Left colon (tissue), 2 donors: ENCODE results near the gene GNAT3. TPM values are rescaled to one million over a fixed set of nuclear protein-coding genes. Genes with fewer than 3 reads are reported as not detected.

Experiments used
- ATAC-seq: fragments of 200-7000 bp; cut with Tn5 transposase; one replicate; pipeline ENCODE4 v1.9.1; 2020; ENCODE audit warnings: mild to moderate bottlenecking, moderate library complexity
- DNase-seq, 2 donors: peaks; one replicate each; pipeline ENCODE4 v3.0.0-alpha.2; 2020
- intact Hi-C, 2 donors: fragments of 100-400 bp; cut with DNase I in 1 of 2; cut with micrococcal nuclease in 1 of 2; formaldehyde crosslinking; loops; one replicate each; pipeline versions ENCODE4 v1.11.2 to v1.14.0; 2022; cut with DNase I, micrococcal nuclease
- total RNA-seq, 2 donors: library from RNA; stranded (reverse); fragmentation: NEBNext Ultra II Directional; extraction: Animal tissue kit (Norgen Biotek cat#: 25700); gene quantifications; one replicate each; pipeline ENCODE4 v1.2.1, GENCODE V29; 2021
- donor health status: DM: no; HTN: no; CAD: no.
- donor health status: DM: yes; HTN: yes; CAD: no.

GNAT3 gene
- total RNA-seq, 2 donors from 2014 or later: not detected

- intact Hi-C loops: no loop called here
- ATAC-seq (no peak), DNase-seq (no peak)
These were observed 3.4 kb downstream of the GNAT3 start for GRCh38 chr7:80508440-80508839.

GRCh38 chr7:80505900-80506500, 5.9 kb downstream of the GNAT3 start:
- ATAC-seq: no peak
- intact Hi-C loops: no loop called here
- no peak for DNase-seq

DNA sequence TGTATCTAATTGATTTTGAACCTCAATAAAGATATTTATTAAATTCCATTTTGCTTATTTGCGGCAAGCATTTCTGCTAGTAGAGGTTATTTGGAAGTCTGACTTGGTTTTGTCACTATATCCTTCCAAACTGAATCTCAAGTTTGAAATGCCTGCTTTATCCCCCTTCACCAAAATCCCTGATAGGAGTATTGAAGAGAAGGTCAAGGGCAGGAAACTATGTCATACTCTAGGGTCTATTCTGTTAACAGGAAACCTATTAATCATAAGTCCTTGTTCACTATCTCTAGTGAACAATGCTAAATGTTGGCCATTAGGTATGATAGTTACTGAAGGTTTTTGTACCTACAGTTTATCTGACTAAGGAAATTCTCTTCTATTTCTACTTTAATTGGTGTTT, 11.5 kb downstream of the GNAT3 start:
- DNase-seq (no peak), ATAC-seq (no peak)
- intact Hi-C loops: no loop called here

- ATAC-seq (no peak), DNase-seq (peak in 1 of 2 donors; percentile 26)
- intact Hi-C loops: no loop called here
These were observed 12.4 kb downstream of the GNAT3 start for GRCh38 chr7:80499350-80499953.

DNA sequence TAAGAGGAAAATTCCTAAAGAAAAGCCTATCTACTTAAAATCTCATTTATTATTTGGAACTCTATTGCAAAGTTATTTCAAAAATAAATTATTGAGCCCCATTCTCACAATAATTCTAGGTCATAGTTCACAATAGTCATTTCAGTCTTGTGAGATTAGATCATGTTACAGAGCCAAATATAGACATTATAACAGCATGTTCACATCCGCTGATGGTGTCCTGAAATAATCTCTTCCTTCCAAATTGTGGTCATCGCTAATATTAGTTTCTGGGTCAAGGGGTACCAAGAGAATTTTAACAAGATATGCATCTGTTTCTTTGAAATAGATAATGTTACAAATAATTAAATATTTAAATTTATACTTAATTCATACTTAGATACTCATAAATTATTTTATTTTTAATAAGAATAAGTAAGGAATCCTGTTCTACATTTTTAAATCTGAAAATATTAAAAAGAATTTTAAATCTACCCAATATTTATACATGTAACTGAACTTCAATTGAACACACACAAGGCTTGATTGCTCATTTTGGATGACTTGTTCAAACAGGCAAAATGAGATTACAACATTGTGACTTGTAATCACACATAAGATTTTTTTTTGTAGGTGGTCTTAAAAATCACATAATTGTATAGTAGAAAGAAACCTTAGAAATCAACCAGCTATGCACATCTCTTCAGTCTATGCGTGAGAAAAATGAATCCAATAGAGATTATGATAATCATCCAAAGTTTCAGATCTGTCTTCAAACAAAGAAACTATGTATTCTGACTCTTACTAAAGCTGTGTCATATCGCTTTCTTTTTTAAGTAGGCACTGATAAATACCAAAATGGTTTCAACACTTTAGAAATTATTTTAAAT, 13.1 kb downstream of the GNAT3 start:
- intact Hi-C loops: no loop called here
- DNase-seq (no peak), ATAC-seq (no peak)

GRCh38 chr7:80496586-80496985, 15.3 kb downstream of the GNAT3 start:
- intact Hi-C loops: no loop called here
- no peak for ATAC-seq
- DNase-seq: no peak

DNA sequence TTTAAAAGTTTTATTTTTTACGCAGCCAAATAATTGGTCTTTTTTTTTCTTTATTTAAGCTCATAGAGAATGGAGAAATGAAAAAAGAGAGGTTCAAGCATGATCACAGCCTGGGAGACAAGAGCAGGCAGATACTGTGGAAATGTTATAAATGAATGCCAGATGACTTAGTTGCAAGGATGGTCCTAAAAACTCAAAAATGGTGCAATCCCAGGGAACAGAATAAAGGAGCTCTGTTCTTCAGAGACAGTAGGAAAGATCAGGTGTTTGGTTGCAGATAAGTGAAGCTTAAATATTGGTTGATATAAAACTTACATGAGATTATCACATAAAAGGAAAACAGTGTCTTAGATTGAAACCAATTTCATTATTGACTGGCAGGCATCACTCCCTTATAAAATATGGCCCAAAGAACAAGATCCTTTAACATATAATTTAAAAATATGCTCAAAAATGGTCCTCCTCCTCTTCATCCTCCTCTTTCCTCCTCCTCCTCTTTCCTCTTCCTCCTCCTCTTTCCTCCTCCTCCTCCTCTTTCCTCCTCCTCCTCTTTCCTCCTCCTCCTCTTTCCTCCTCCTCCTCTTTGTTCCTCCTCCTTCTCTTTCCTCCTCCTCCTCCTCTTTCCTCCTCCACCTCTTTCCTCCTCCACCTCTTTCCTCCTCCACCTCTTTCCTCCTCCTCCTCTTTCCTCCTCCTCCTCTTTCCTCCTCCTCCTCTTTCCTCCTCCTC, 18.6 kb downstream of the GNAT3 start:
- ATAC-seq: no peak
- intact Hi-C loops: no loop called here
- no peak for DNase-seq

GRCh38 chr7:80491462-80491861, 20.4 kb downstream of the GNAT3 start:
- intact Hi-C loops: no loop called here
- DNase-seq (no peak), ATAC-seq (no peak)

DNA sequence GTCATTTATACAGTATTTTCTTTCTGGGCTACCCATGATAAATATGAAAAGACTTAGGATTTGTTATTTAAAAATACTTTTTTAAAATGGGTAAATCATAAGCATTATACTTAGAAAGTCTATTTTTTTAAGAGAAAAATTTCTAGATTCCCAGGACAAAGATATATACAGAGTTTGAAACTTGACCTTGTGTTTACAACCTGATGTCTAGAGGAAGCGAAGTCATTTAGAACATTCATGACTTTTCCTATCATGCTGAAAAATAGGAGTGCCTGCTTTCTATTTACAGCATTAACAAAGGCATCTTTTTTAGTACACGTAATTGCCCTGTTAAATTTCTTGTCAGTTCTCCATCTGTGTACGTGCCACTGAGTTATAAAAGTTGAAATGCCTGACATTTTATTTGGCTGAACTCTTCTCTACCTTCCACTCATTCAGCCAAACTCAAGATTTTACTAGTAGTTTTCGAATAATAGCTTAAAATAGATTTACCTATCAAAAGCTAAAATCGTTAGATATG, 23.0 kb downstream of the GNAT3 start:
- ATAC-seq (no peak), DNase-seq (no peak)
- intact Hi-C loops: no loop called here

DNA sequence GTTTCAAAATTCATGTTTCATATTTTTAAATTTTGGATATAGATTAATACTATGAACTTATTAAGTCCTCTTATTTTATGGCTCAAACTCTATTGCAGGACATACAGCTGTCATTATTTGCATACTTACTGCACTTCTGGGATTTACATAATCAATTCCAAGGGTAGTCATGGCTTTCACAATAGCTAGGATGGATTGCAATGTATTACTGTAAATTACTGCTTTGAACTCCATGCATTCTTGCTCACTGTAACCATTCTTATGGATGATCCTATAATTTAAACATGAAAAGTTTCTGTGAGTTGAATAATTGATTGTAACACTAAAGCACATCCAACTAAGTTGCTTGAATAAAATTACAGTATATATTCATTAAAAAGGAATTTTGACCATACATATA, 23.5 kb downstream of the GNAT3 start:
- no peak for ATAC-seq
- intact Hi-C loops: no loop called here
- no peak for DNase-seq

GRCh38 chr7:80485721-80486120, 26.1 kb downstream of the GNAT3 start:
- DNase-seq (no peak), ATAC-seq (no peak)
- intact Hi-C loops: no loop called here

GRCh38 chr7:80482950-80483349, 28.9 kb downstream of the GNAT3 start:
- intact Hi-C loops: no loop called here
- ATAC-seq: no peak

DNA sequence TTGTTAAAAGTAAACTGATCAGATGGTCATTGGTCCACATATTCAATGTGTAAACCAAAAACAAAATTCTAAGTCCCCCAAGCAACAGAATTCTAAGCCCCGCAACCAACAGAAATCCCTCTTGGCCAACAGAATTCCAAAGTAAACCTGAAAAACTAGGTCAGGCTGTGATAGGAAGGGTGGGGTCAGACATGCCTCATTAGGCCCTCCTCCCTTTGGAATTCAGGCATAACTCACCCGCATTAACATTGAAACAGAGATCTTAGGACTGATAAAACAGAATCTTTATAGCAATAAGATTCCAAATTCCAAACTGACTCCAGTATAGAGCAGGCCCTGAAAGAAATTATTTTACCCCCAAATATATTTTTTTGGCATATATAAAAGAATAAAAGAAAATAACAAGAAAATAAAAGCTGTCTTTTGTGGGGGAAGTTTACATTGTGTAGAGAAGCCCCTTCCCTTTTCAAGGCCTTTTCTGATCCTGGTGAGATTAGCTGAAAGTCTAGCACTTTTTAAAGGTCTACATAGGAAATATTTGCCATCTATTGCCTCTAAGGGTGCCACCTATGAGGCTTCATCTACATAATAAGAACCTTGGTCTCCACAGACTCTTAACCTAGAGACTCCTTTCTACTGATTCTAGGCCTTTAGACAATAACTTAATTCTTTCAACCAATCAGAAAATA, 30.5 kb downstream of the GNAT3 start:
- DNase-seq: no peak
- ATAC-seq: no peak
- intact Hi-C loops: no loop called here

More at GRCh38 chr7:80482950-80483349, 28.9 kb downstream of the GNAT3 start:
- no peak for DNase-seq

- intact Hi-C loops: no loop called here
- ATAC-seq: no peak
- DNase-seq: no peak
These were observed 31.3 kb downstream of the GNAT3 start for GRCh38 chr7:80480566-80480965.

DNA sequence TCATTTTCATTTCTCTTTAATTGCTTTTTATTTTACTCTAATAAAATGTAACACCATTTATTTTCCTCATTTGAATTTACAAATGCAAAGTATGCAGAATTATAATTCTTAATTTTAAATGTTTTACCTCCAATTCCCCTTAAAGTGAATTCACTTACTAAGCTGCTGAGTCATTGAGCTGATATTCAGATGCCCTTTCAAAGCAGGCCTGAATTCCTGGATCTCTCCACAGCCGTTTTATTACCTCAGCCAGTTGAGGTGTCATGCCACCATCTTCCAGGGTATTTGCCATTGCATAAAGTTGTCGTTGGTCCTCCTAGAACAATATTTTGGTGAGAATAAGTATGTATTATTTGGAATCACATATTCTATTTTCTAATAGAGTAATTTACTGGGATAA, 33.2 kb downstream of the GNAT3 start:
- DNase-seq (no peak), ATAC-seq (no peak)
- intact Hi-C loops: no loop called here

- no peak for DNase-seq
- ATAC-seq: no peak
- intact Hi-C loops: no loop called here
These were observed 35.8 kb downstream of the GNAT3 start for GRCh38 chr7:80476035-80476434.

GRCh38 chr7:80475383-80475782, 36.5 kb downstream of the GNAT3 start:
- DNase-seq (no peak), ATAC-seq (no peak)
- intact Hi-C loops: no loop called here

DNA sequence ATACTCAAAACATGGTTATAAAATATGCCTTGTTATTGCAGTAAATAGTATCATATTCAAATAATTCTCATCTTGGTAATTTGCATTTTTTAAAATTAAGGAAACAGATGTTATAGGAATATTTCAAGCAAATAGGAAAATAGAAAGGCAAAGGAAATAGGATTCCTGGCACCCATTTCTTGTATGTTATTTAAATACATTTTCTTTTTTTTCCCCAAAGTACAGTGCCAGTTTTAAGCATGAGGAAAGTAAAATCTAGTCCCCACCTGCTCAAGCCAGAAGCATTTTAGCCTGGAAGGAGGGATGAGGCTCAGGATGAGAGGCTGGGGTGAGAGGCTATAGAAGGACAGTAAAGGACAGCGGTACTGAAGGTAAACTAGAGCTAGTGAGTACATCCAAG, 38.1 kb downstream of the GNAT3 start:
- no peak for DNase-seq
- ATAC-seq: no peak
- intact Hi-C loops: no loop called here
